GM11168 (cell line): Measurements from ENCODE around the gene ERCC6L2.

Source experiments
- in situ Hi-C: fragments of 300-500 bp; cut with MboI; formaldehyde crosslinking; loops from one replicate; pipeline ENCODE4 v1.12.0; 2022; ENCODE audit warnings: low sequenced_read_pairs; ENCODE audit not compliant: unreplicated experiment

The ERCC6L2 gene

GRCh38 chr9:95857896-95858295, 17.6 kb upstream of the ERCC6L2 start:
- in situ Hi-C loops = no loop called here

DNA sequence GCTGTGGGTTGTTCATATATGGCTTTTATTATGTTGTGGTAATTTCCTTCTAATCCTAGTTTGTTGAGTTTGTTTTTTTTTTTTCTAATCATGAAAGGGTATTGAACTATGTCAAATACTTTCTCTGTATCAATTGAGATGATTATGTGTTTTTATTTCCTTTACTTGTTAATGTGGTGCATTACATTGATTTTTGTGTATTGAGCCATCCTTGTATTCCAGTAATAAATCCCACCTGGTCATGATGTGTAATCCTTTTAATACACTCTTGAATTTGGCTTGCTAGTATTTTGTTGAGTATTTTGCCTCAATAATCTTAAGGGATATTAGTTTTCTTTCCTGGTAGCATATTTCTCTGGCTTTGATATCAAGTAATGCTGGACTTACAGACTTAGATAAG, 13.1 kb upstream of the ERCC6L2 start:
- in situ Hi-C loops = no loop called here

DNA sequence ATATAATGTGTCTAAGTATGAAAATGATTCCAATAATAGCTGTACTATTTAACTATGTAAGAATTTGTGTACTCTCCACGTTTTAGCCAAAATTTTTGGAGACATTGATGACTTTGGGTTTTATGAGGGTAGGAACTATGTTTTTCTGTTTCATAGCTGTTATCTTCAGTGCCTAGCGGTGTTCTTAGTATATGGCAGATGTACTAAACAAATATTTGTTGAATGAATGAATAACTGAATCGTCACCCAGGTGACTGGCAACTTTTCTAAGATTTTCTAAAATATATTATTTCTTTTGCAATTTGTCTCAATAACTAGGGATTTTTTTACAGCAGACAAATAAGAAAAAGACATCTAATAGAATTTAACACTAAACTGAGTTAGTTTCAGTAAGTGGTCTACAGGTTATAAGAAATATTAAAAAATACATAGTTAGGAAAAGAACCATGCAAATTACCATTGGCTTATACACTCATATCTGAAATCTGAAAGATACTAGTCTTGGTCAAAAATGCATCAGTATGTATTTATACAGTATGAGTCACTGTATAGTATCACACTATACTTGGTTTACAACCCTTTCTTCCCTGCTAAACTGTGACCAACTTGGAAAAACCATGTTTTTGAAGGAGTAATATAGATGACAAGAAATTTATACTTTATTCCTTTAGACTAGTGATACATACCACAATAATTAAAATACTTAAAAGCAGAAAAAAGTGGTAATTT, 10.5 kb upstream of the ERCC6L2 start:
- in situ Hi-C loops = no loop called here

DNA sequence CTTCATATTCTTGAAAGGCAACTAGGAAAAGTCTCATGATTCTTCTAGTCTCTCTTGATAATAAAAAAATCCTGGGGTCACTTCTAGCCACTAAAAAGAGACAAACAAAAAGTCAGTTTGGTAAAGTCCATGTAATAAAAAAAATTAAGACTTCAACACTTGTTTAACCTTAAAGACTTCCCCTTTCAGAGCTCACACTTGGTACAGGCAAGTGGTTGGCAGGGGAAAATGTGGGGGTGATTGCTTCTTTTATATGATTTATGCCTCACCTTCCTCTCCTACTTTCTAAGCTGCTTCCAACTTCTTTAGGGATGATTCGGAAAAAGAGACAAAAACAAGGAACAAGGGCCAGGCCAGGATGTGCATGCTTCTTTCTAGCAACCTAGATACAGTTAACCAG, 5.1 kb upstream of the ERCC6L2 start:
- in situ Hi-C loops = no loop called here

GRCh38 chr9:95870906-95871305, 4.6 kb upstream of the ERCC6L2 start:
- in situ Hi-C loops = no loop called here

DNA sequence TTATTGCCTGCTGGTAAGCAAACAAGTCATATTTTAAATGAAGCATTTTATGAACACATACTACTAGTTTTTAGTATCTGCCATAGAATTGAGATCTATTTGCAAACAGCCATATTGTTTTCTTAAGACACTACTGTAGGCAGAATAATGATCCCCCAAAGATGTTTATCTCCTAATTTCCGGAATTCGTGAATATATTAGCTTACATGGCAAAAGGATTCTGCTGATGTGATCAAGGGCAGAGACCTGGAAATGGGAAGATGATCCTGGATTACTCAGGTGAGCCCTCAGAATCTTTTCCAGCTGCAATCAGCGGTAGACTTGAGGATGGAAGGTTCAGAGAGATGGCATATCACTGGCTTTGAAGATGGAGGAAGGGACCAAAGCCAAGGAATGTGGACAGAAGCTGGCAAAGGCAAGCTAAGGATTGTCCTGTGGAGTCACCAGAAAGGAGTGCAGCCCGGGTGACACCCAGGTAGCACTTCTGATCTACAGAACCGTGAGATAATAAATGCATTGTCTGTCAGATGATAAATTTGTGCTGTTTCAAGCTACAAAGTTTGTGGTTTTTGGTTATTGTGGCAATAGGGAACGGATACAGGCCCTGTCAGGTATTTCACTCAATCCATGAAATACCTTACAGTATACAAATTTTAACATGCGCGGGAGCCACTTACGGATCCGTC, 1.0 kb upstream of the ERCC6L2 start:
- in situ Hi-C loops = no loop called here

- in situ Hi-C loops = no loop called here
These were observed 544 bp upstream of the ERCC6L2 start for GRCh38 chr9:95874989-95875304.

- in situ Hi-C loops = no loop called here
These were observed 600 bp downstream of the ERCC6L2 start for GRCh38 chr9:95876138-95876444.

GRCh38 chr9:95876595-95876994, 1.1 kb downstream of the ERCC6L2 start:
- in situ Hi-C loops = no loop called here

DNA sequence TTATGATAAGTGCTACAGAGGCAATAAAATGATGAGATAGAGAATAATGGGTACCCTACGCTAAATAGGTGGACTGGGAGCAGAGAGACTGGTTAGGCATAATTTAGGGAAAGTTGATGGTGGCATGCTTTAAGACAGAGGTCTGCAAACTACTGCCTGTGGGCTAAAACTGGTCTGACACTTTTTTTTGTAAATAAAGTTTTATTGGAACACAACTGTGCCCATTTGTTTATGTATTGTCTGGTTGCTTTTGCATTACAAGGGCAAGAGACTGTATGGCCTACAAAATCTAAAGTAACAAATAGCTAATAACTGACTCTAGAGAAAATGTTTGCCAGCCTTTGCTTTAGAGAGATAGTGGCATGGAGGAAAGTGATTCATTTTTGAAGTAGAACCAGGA, 2.5 kb downstream of the ERCC6L2 start:
- in situ Hi-C loops = no loop called here

- in situ Hi-C loops = no loop called here
These were observed 4.1 kb downstream of the ERCC6L2 start for GRCh38 chr9:95879591-95879990.

GRCh38 chr9:95880021-95880690, 4.7 kb downstream of the ERCC6L2 start:
- in situ Hi-C loops = no loop called here

DNA sequence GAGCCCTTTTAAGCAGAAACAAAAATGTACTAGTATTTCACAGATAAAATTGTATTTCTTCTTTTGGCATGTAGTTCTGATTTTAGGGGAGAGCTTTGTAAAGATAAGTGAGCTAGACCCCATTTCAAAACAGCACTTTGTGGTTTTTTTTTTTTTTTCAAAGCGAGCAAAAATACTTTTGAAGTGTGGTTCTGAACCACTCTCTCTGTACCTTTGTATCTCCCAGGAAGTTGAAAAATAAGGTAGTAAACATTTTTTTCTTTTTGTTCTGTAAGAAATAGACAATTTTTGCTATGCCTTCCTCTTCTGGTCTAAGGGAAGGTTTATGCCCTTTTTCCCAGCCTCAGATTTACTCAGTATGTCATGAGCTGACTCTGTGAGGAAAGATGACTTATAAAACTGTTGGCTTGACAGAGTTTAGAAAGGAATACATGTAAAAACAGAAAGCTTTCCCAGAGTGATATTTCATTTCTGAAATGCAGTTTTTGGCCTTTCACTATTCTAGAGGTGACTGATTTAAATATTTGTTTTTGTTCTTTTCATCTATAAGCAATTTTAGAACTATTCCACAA, 12.5 kb downstream of the ERCC6L2 start:
- in situ Hi-C loops = no loop called here

GRCh38 chr9:95890594-95890993, 15.1 kb downstream of the ERCC6L2 start:
- in situ Hi-C loops = no loop called here

DNA sequence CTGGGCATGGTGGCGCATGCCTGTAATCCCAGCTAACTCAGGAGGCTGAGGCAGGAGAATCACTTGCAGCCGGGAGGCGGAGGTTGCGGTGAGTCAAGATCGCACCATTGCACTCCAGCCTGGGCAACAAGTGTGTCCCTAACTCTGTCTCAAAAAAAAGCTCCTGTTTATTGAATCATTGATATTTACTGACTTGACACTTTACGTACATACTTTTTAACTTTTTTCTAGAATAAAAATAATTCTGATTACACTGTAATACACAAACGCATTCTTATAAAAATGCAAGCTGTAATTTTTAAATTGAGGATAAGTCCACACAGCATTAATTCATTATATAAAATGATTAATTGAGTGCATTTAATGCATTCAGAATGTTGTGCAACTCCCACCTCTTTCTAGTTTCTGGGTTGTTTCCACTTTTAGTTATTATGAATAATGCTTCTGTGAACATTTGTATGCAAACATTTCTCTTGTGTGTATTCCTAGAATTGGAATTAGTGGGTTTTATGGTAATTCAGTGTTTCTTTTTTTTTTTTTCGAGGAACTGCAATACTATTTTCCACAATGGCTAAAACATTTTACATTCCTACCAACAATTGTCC, 15.7 kb downstream of the ERCC6L2 start:
- in situ Hi-C loops = no loop called here

GRCh38 chr9:95892690-95893089, 17.2 kb downstream of the ERCC6L2 start:
- in situ Hi-C loops = no loop called here

DNA sequence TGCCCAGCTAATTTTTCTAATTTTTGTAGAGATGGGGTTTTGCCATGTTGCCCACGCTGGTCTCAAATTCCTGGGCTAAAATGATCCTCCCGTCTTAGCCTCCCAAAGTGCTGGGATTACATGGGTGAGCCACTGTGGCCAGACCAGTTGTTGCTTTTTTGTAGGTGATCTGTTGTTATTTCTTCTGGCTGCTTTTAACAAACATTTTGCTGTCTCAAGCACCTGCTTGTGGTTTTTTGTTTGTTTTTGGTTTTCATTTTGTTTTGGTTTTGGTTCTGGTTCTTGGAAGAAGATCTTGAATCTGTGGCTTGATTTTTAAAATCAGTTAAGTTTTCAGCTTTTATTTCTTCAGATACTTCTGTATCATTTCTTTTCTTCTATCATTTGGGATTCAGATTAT, 21.1 kb downstream of the ERCC6L2 start:
- in situ Hi-C loops = no loop called here

GRCh38 chr9:95901506-95901905, 26.0 kb downstream of the ERCC6L2 start:
- in situ Hi-C loops = no loop called here

DNA sequence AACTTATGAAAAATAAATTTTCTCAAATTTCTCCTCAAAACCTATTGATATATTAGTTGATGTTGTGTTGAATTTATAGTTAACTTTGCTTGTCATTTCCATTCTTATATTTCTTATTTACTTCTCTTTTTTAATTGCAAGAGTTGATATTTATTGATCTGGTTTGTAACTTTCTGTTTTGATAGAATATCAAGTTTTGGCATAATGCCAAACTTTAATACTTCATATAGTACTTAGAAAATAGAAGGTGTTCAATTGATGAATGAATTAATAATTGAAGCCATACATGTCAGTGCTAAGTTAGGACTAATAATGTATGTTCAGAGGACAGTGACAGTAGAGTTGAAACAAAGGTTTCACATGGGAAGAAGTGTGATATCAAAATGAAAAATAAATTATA, 27.9 kb downstream of the ERCC6L2 start:
- in situ Hi-C loops = no loop called here

DNA sequence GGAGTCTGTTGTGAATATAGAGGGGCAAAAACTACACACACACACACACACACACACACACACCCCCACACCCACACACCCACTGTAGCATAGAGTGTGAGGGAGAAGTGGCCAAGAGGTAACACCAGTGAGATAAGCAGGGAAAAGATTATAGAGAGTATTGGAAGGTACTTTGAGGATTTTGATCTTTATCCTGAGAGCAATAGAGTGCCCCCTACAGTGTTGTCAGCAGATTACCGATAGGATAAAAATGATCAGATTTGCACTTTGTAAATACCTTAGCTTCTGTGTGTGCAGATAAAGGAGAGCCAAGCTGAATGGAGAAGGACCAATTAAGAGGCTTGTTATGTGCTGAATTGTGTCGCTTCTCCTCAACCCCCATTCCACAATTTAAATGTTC, 32.3 kb downstream of the ERCC6L2 start:
- in situ Hi-C loops = no loop called here

DNA sequence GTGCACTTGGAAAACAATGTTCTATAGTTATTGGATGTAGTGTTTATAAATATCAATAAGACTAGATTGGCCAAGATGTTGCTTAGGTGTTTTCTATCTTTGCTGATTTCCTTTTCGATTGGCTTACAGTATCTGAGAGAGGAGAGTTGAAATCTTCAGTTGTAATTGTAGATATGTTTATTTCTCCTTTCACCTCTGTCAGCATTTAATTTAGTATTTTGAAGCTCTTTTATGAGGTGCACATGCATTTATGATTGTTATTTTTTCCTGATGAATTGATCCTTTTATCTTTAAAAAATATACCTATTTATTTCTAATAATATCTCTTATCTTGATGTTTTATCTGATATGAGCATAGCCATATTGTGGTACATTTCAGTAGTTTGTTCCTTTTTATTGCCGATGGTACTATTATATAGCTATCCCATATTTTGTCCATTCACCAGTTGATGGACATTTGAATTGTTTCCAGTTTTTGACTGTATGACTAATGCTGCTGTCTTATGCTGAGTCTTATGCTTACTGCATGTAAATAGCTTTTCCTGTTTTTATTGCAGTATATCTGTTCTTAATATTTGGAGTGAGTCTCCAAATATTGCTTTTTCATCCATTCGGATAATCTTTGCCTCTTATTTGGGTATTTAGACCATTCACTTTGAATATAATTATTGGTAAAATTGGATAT, 34.7 kb downstream of the ERCC6L2 start:
- in situ Hi-C loops = no loop called here
